HCT116 (cell line): ENCODE measurements around the gene PHKA2. TPM values are rescaled to one million over a fixed set of nuclear protein-coding genes. Genes with fewer than 3 reads are reported as not detected.

Experiments used
- ATAC-seq: fragments of 200-7000 bp; cut with Tn5 transposase; 2 replicates; pipeline ENCODE4 v1.9.1; 2020; ENCODE audit warnings: mild to moderate bottlenecking, moderate library complexity
- BruUV-seq: library from RNA; stranded (reverse); fragments of 400-500 nt; replicated peaks from 2 replicates; lab custom pipeline; 2021; lab: Mats Ljungman, UMichigan
- CTCF ChIA-PET: fragments of 300-600 bp; sonication (Branson Sonifier 250); formaldehyde crosslinking; loops from one replicate; lab custom pipeline; 2021; ENCODE audit warnings: antibody characterized with exemption; lab: Charles Lee
- POLR2A ChIA-PET: fragments of 300-600, 350-600 bp; sonication (Branson Sonifier 250); formaldehyde crosslinking; loops from one replicate; lab custom pipeline; 2021; ENCODE audit warnings: antibody characterized with exemption; lab: Charles Lee
- RAD21 ChIA-PET, 2 experiments: fragments of 300-600 bp; sonication (Branson Sonifier 250); formaldehyde crosslinking; loops; one replicate each; lab custom pipeline; 2023; ENCODE audit warnings: low total read pairs in 2 of 2; ENCODE audit not compliant: uncharacterized antibody in 2 of 2, unreplicated experiment in 2 of 2, low non-redundant PET in 1 of 2; lab: Charles Lee
- DNase-seq: peaks from one replicate; pipeline ENCODE4 v3.0.0-alpha.2; 2010; ENCODE audit warnings: low read depth, low spot score
- H2AFZ ChIP-seq: fragments of 200-600 bp; shearing (Covaris generic), sonication (generic); 2 replicates; pipeline ENCODE4 v1.6.1; 2017; ENCODE audit warnings: low read depth, mixed run types, mixed read lengths, antibody characterized with exemption, low read length; ENCODE audit not compliant: poor library complexity, severe bottlenecking
- H3K27ac ChIP-seq: 2 replicates; pipeline ENCODE4 v1.5.1; 2012; ENCODE audit warnings: low read depth, low read length
- H3K27me3 ChIP-seq: fragments of 200-600 bp; sonication (generic); 2 replicates; pipeline ENCODE4 v1.6.1; 2016; ENCODE audit warnings: mixed run types, low read length, mixed read lengths; ENCODE audit not compliant: insufficient read depth
- H3K36me3 ChIP-seq, 2 experiments: fragments of 200-500 bp in 1 of 2; fragments of 200-600 bp in 1 of 2; sonication (Bioruptor generic) in 1 of 2; sonication (generic) in 1 of 2; 2 replicates each; pipeline versions ENCODE4 v1.5.1 to v1.6.1; 2014 to 2016; ENCODE audit warnings: low read length in 2 of 2, inconsistent platforms in 1 of 2, mixed read lengths in 1 of 2, mixed run types in 1 of 2; ENCODE audit not compliant: insufficient read depth in 2 of 2, control insufficient read depth in 1 of 2
- H3K4me1 ChIP-seq, 2 experiments: fragments of 200-600 bp in 1 of 2; sonication (generic) in 1 of 2; 2 replicates each; pipeline versions ENCODE4 v1.5.1 to v1.6.1; 2012 to 2017; ENCODE audit warnings: low read length in 2 of 2, inconsistent platforms in 1 of 2, mild to moderate bottlenecking in 1 of 2, mixed read lengths in 1 of 2, mixed run types in 1 of 2, moderate library complexity in 1 of 2; ENCODE audit not compliant: insufficient read depth in 2 of 2, control insufficient read depth in 1 of 2
- H3K4me2 ChIP-seq: fragments of 200-600 bp; sonication (generic); 2 replicates; pipeline ENCODE4 v1.6.1; 2017; ENCODE audit warnings: mixed run types, low read length, mixed read lengths
- H3K4me3 ChIP-seq, 2 experiments: fragments of 200-600 bp in 1 of 2; sonication (generic) in 1 of 2; replicated peaks in 1 of 2; 2 replicates each; pipeline ENCODE4 v1.5.1; 2011 to 2016; ENCODE audit warnings: low read length in 2 of 2, control low read depth in 1 of 2, low read depth in 1 of 2, mild to moderate bottlenecking in 1 of 2, mixed read lengths in 1 of 2, mixed run types in 1 of 2
- H3K79me2 ChIP-seq: fragments of 200-600 bp; sonication (generic); 2 replicates; pipeline ENCODE4 v1.6.1; 2017; ENCODE audit warnings: mild to moderate bottlenecking, mixed run types, low read length, moderate library complexity, mixed read lengths; ENCODE audit not compliant: insufficient read depth
- H3K9ac ChIP-seq: fragments of 200-600 bp; sonication (generic); 2 replicates; pipeline ENCODE4 v1.6.1; 2016; ENCODE audit warnings: low read length, mixed read lengths
- H3K9me2 ChIP-seq: fragments of 200-600 bp; sonication (generic), shearing (Covaris generic); 2 replicates; pipeline ENCODE4 v1.6.1; 2017; ENCODE audit warnings: mixed run types, mild to moderate bottlenecking, moderate library complexity; ENCODE audit not compliant: insufficient read depth
- H3K9me3 ChIP-seq, 2 experiments: fragments of 200-500 bp in 1 of 2; fragments of 200-600 bp in 1 of 2; sonication (Bioruptor generic) in 1 of 2; sonication (generic) in 1 of 2; 2 replicates each; pipeline ENCODE4 v1.6.1; 2014 to 2017; ENCODE audit warnings: low read length in 2 of 2, mixed read lengths in 2 of 2, inconsistent platforms in 1 of 2, low read depth in 1 of 2, mild to moderate bottlenecking in 1 of 2, mixed run types in 1 of 2, moderate library complexity in 1 of 2; ENCODE audit not compliant: control insufficient read depth in 1 of 2, insufficient read depth in 1 of 2
- H4K20me1 ChIP-seq: fragments of 200-600 bp; sonication (generic), shearing (Covaris generic); 2 replicates; pipeline ENCODE4 v1.6.1; 2017; ENCODE audit warnings: mixed run types, mild to moderate bottlenecking, moderate library complexity; ENCODE audit not compliant: insufficient read depth
- CBX3 ChIP-seq: IDR thresholded peaks from 2 replicates; pipeline ENCODE4 v1.6.1; 2012; ENCODE audit warnings: low read depth
- CEBPB ChIP-seq: IDR thresholded peaks from 2 replicates; pipeline ENCODE4 v1.6.1; 2012; ENCODE audit warnings: low read depth
- EGR1 ChIP-seq: IDR thresholded peaks from 2 replicates; pipeline ENCODE4 v1.6.1; 2012; ENCODE audit warnings: low read depth
- ELF1 ChIP-seq: IDR thresholded peaks from 2 replicates; pipeline ENCODE4 v1.6.1; 2012; ENCODE audit warnings: low read depth, borderline replicate concordance
- JUND ChIP-seq: IDR thresholded peaks from 2 replicates; pipeline ENCODE4 v1.6.1; 2012
- POLR2A ChIP-seq: IDR thresholded peaks from 2 replicates; pipeline ENCODE4 v1.7.0; 2011; ENCODE audit warnings: borderline replicate concordance; ENCODE audit not compliant: insufficient read depth, insufficient read length; ENCODE audit errors: extremely low read depth
- POLR2AphosphoS5 ChIP-seq: IDR thresholded peaks from 2 replicates; pipeline ENCODE4 v1.6.1; 2011; ENCODE audit warnings: mild to moderate bottlenecking, low read depth, low read length, moderate library complexity
- RAD21 ChIP-seq: IDR thresholded peaks from 2 replicates; pipeline ENCODE4 v1.6.1; 2012; ENCODE audit warnings: low read depth, mild to moderate bottlenecking
- SIN3A ChIP-seq: IDR thresholded peaks from 2 replicates; pipeline ENCODE4 v1.6.1; 2012; ENCODE audit warnings: low read depth
- SP1 ChIP-seq: IDR thresholded peaks from 2 replicates; pipeline ENCODE4 v1.6.1; 2012; ENCODE audit warnings: low read depth
- TCF7L2 ChIP-seq: IDR thresholded peaks from 2 replicates; pipeline ENCODE4 v1.7.0; 2011; ENCODE audit warnings: borderline replicate concordance, inconsistent platforms; ENCODE audit not compliant: insufficient read depth, insufficient read length; ENCODE audit errors: extremely low read depth
- intact Hi-C: fragments of 100-400 bp; cut with micrococcal nuclease; formaldehyde crosslinking; loops from 2 replicates; pipeline ENCODE4 v1.10.0; 2022
- total RNA-seq: library from RNA; stranded (reverse); gene quantifications from one replicate; pipeline ENCODE4 v1.2.1, GENCODE V29; 2021; ENCODE audit not compliant: unreplicated experiment
- TF ChIP-seq, protein P1 (sequence below): IDR thresholded peaks from 2 replicates; pipeline ENCODE4 v1.6.1; 2011; ENCODE audit warnings: mild to moderate bottlenecking, low read length, moderate library complexity; ENCODE audit not compliant: insufficient replicate concordance; ENCODE audit errors: extremely low read depth
- TF ChIP-seq, protein P2 (sequence below), 3 experiments: fragments of 200-600 bp in 1 of 3; sonication (generic) in 1 of 3; IDR thresholded peaks in 2 of 3; conservative IDR thresholded peaks in 1 of 3; 2 replicates each; pipeline ENCODE4 v1.5.1; 2012 to 2017; ENCODE audit warnings: low read depth in 2 of 3, low read length in 2 of 3, antibody characterized with exemption in 1 of 3, borderline replicate concordance in 1 of 3, control low read depth in 1 of 3, mild to moderate bottlenecking in 1 of 3, mixed read lengths in 1 of 3, mixed run types in 1 of 3, moderate library complexity in 1 of 3; ENCODE audit not compliant: insufficient read depth in 1 of 3
- TF ChIP-seq, protein P3 (sequence below): IDR thresholded peaks from 2 replicates; pipeline ENCODE4 v1.6.1; 2012

Gene PHKA2
- total RNA-seq, 1 experiment from 2014 or later, result 23.8 TPM

DNA sequence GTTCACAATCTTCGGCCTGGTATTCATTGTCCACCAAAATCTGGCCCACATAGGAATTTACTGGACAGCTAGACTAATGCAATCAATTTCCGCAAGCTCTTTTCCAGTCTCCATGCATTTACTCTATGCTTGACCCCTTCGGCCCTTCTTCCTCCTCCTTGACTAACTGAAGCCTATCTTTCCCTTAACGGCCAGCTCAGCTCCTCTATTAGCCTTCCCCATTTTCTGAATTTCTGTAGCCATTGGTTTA lies 1.2 kb upstream of the PHKA2 start:
- no peak for TF ChIP-seq CBX3
- no peak for TF ChIP-seq CEBPB
- TF ChIP-seq JUND, result no peak
- TF ChIP-seq, protein P1, sequence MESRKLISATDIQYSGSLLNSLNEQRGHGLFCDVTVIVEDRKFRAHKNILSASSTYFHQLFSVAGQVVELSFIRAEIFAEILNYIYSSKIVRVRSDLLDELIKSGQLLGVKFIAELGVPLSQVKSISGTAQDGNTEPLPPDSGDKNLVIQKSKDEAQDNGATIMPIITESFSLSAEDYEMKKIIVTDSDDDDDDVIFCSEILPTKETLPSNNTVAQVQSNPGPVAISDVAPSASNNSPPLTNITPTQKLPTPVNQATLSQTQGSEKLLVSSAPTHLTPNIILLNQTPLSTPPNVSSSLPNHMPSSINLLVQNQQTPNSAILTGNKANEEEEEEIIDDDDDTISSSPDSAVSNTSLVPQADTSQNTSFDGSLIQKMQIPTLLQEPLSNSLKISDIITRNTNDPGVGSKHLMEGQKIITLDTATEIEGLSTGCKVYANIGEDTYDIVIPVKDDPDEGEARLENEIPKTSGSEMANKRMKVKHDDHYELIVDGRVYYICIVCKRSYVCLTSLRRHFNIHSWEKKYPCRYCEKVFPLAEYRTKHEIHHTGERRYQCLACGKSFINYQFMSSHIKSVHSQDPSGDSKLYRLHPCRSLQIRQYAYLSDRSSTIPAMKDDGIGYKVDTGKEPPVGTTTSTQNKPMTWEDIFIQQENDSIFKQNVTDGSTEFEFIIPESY, result no peak
- TF ChIP-seq ELF1, result no peak
- TF ChIP-seq POLR2AphosphoS5, result no peak
- Histone ChIP-seq H3K4me3 (peak overlapping the region; percentile 66 to 75), H3K27ac (peak overlapping the region; percentile 86), H3K4me1 (no peaks in the 10 kb centered on the region; a peak in 1 of 4 replicates), H3K9me2 (no peaks in the 10 kb centered on the region), H3K36me3 (no peaks in the 10 kb centered on the region), H3K9me3 (no peaks in the 10 kb centered on the region), H4K20me1 (no peaks in the 10 kb centered on the region), H2AFZ (peak overlapping the region; percentile 16), H3K4me2 (peak overlapping the region; percentile 81), H3K79me2 (peaks cover 12% of the 10 kb centered on the region), H3K9ac (peak overlapping the region; percentile 79), H3K27me3 (no peaks in the 10 kb centered on the region)
- intact Hi-C loops, result no loop called here
- ATAC-seq, result peak; percentile 7; the same call in 1 of the 2 replicates
- no TSS peak for BruUV-seq
- ChIA-PET POLR2A (no interaction called here), CTCF (no interaction called here), RAD21 (no interaction called here)
- DNase-seq, result no peak

DNA sequence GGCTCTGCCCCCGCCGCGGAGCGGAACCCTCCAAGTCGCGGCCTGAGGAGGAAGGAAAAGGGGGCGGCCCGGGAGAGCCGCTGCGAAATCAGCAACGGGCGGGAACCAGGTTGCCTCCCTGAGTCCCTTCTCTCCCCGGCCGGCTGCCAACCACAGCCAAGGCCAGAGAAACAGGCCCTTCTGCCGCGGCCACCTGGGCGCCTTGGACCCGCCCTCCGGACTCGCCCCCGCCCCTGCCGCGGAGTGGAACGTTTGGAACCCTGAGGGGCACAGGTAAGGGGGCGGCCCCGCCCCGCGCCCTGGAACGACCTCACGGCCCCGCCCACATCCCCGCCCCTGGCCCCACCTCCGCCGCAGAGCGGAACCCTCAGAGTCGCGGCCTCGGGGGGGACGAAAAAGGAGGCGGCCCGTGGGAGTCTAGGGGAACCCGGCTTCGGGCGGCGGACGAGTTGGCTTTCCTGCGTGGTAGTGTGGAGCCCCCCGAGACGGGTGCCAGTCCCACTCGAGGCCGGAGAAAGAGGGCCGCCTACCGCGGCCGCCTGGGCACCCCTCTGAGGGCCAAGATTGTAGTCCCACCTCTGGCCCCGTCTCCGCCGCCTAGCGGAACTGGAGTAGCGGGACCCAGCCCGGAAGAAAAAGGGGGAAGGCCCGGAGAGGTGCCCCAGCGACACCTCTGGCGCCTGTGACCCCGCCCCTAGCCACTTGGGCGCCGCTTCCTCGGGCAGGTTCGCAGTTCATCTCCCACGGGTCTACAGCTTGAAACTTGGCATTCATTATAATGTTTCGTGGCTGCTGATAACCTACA lies 669 bp upstream of the PHKA2 start:
- H3K27ac ChIP-seq, result peak overlapping the region; percentile 86
- H3K4me1 ChIP-seq, result no peaks in the 10 kb centered on the region; a peak in 1 of 4 replicates
- H2AFZ ChIP-seq, result peak overlapping the region; percentile 16
- peak; percentile 72 for TF ChIP-seq POLR2AphosphoS5
- TF ChIP-seq, protein P2, sequence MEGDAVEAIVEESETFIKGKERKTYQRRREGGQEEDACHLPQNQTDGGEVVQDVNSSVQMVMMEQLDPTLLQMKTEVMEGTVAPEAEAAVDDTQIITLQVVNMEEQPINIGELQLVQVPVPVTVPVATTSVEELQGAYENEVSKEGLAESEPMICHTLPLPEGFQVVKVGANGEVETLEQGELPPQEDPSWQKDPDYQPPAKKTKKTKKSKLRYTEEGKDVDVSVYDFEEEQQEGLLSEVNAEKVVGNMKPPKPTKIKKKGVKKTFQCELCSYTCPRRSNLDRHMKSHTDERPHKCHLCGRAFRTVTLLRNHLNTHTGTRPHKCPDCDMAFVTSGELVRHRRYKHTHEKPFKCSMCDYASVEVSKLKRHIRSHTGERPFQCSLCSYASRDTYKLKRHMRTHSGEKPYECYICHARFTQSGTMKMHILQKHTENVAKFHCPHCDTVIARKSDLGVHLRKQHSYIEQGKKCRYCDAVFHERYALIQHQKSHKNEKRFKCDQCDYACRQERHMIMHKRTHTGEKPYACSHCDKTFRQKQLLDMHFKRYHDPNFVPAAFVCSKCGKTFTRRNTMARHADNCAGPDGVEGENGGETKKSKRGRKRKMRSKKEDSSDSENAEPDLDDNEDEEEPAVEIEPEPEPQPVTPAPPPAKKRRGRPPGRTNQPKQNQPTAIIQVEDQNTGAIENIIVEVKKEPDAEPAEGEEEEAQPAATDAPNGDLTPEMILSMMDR (IDR thresholded peaks at IDR 0.05 in 2 of 3, conservative IDR thresholded peaks at IDR 0.05 in 1 of 3; ENCODE audit: borderline replicate concordance in 1 of 3, insufficient read depth in 1 of 3, low read depth in 2 of 3, low read length in 2 of 3), result peak in 1 of 3 experiments; percentile 41; a peak in 2 of 6 replicates
- TF ChIP-seq SIN3A, result no peak
- TF ChIP-seq ELF1, result peak; percentile 32
- TF ChIP-seq RAD21, result no peak
- peak; percentile 11 for TF ChIP-seq TCF7L2
- peak; percentile 55; the same call in 1 of the 2 replicates for TF ChIP-seq EGR1
- peak; percentile 50 for TF ChIP-seq POLR2A
- TF ChIP-seq SP1, result peak; percentile 45
- TF ChIP-seq, protein P3, sequence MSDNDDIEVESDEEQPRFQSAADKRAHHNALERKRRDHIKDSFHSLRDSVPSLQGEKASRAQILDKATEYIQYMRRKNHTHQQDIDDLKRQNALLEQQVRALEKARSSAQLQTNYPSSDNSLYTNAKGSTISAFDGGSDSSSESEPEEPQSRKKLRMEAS, result peak; percentile 44; the same call in 1 of the 2 replicates
- BruUV-seq, result no TSS peak
- ChIA-PET POLR2A (no interaction called here), RAD21 (interaction anchor here in 1 of 2 experiments (0.6 kb wide), 1 partner anchor 349 kb away, joined by 5 read pairs; no protein-coding TSS in a partner anchor), CTCF (no interaction called here)
- DNase-seq, result peak; percentile 62
- no peaks in the 10 kb centered on the region for H3K9me3 ChIP-seq
- ATAC-seq, result peak; percentile 84
- peak overlapping the region; percentile 66 to 75 for H3K4me3 ChIP-seq
- no peaks in the 10 kb centered on the region for H3K36me3 ChIP-seq
- H3K9me2 ChIP-seq, result no peaks in the 10 kb centered on the region
- peak overlapping the region; percentile 81 for H3K4me2 ChIP-seq
- no peaks in the 10 kb centered on the region for H4K20me1 ChIP-seq
- peak overlapping the region; percentile 79 for H3K9ac ChIP-seq
- intact Hi-C loops, result no loop called here
- peaks cover 12% of the 10 kb centered on the region for H3K79me2 ChIP-seq
- H3K27me3 ChIP-seq, result no peaks in the 10 kb centered on the region
